Camera-type eye (tissue), 1 donor: ENCODE results near the gene QSOX2. TPM values are rescaled to one million over a fixed set of nuclear protein-coding genes. Genes with fewer than 3 reads are reported as not detected.

Experiments
- total RNA-seq: library from RNA; depleted of rRNA; stranded (reverse); fragments of >200 nt; gene quantifications from one replicate; pipeline ENCODE4 v1.2.3, GENCODE V29; 2014

Gene QSOX2, protein sequence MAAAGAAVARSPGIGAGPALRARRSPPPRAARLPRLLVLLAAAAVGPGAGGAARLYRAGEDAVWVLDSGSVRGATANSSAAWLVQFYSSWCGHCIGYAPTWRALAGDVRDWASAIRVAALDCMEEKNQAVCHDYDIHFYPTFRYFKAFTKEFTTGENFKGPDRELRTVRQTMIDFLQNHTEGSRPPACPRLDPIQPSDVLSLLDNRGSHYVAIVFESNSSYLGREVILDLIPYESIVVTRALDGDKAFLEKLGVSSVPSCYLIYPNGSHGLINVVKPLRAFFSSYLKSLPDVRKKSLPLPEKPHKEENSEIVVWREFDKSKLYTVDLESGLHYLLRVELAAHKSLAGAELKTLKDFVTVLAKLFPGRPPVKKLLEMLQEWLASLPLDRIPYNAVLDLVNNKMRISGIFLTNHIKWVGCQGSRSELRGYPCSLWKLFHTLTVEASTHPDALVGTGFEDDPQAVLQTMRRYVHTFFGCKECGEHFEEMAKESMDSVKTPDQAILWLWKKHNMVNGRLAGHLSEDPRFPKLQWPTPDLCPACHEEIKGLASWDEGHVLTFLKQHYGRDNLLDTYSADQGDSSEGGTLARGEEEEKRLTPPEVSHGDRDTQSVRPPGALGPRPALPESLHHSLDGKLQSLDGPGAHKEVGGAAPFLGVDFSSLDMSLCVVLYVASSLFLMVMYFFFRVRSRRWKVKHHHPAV
- total RNA-seq: 20.5 TPM

DNA sequence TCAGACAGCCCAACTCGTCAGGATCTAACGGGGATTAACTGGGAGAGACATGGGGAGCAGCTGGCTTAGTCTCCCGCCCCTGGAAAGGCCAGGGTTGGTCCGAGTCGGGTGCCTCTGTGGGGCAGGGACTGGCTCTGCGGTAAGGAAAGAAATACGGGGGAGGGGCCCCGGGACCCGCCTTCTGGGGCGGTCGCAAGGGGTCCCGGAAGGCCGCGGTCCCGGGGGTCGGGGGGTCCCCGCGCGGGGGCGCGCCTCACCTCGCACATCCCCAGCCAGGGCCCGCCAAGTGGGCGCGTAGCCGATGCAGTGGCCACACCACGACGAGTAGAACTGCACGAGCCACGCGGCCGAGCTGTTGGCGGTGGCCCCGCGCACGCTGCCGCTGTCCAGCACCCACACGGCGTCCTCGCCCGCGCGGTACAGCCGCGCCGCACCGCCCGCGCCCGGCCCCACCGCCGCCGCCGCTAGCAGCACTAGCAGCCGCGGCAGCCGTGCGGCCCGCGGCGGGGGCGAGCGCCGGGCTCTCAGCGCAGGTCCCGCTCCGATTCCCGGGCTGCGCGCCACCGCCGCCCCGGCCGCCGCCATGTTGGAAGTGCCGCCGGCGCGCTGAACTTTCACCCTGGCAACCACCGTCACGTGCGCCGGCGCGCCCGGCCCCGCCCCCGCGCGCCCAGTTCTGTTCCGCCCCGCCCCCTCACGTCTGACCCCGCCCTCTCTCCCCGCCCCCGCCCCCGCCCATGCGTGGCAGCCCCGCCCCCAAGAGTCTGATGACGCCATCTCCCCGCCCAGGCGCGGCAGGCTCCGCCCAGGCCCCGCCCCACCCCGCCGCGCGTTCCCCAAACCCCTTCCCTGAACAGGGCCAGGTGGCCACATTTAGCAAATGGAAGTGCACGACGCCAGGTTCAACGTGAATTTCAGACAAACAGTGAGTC is at the start of gene QSOX2:
Gene QSOX2, minus strand, starts transcription at position 594 of the 932 bp plus-strand sequence. Its CDS starts 9 bp downstream, at position 585.

DNA sequence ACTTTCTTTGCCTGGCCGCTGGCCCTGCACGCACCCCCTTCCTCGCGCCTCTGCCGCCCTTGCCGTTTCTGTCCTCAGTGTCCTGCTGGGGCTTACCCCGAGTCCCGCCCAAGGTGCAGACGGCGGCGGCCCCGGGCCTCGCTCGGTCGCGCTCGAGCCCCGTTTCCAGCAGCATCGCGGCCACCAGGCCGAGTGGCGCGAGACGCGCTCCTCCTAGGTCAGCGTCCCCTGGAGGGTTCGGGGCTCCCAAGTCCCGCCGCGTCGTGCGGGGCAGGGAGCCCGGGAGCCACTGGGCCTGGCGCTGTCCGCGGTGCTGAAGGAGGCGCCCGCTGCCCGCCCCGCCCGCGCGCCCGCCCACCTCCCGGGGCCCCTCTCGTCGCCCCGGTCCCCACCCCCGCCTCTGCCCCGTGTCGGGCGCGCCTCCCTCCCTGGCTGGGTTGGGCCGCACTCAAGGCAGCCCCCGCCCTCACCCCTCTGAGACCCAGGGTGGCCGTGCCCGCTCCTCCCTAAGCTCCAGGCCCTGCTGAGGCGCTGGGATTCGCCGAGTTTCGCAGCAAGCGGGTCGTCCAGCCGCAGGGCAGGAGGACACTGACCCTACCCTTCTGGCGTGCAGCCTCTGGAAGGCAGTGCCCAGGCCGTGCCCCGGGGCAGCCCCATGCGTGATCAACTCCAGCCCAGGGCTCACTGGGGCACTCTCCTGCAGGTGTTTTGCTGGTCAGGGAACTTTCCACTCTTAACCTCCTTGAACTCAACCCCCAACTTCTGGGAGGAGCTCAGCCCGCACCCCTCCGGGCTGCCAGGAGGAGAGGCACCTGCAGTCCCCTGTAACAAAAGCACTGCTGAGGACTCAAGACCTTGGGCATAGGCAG is 40.5 kb downstream of the QSOX2 start, which contains the start of gene LHX3:
Gene LHX3, minus strand, starts transcription at position 291 of the 869 bp plus-strand sequence. Its CDS starts 116 bp downstream, at position 175.

Other genes starting within 250 kb of the QSOX2 start
- 9.8 TPM for gene NACC2, start 150.5 kb downstream of the QSOX2 start, total RNA-seq
- gene TMEM250, start 126.9 kb downstream of the QSOX2 start, total RNA-seq: 23.4 TPM
- 18.5 TPM for gene LHX3, start 40.7 kb downstream of the QSOX2 start, total RNA-seq
- gene CCDC187, start 58.3 kb upstream of the QSOX2 start, total RNA-seq: 0.66 TPM
- 98.5 TPM for gene GPSM1, start 81.7 kb upstream of the QSOX2 start, total RNA-seq
- gene DNLZ, start 117.9 kb upstream of the QSOX2 start, total RNA-seq: 4.3 TPM
- gene CARD9, start 127.9 kb upstream of the QSOX2 start, total RNA-seq: 7.9 TPM
- 14.7 TPM for gene SNAPC4, start 154.4 kb upstream of the QSOX2 start, total RNA-seq
- gene ENTR1, start 164.8 kb upstream of the QSOX2 start, total RNA-seq: 25.7 TPM
- gene PMPCA, start 164.8 kb upstream of the QSOX2 start, total RNA-seq: 53.7 TPM
- 11.9 TPM for gene INPP5E, start 194.0 kb upstream of the QSOX2 start, total RNA-seq
- gene SEC16A, start 237.2 kb upstream of the QSOX2 start, total RNA-seq: 53.3 TPM